Measurements from ENCODE around the gene CLDN6.

The CLDN6 gene

GRCh38 chr16:3020247-3020603 lies 2.2 kb upstream of the CLDN6 start, which contains the start of gene TNFRSF12A:
Gene TNFRSF12A, plus strand, starts transcription at chr16:3020368. Its CDS starts 30 bp downstream, at chr16:3020398.
- intact Hi-C loops (cut with micrococcal nuclease), result loop anchor here (1.0 kb wide), 1 partner anchor 13 kb away; no protein-coding TSS in a partner anchor
- peak within 1 kb of the TSS; percentile 90 for H3K27ac Mint-ChIP-seq
- peaks cover 22% of the 10 kb centered on the region for H3K36me3 Mint-ChIP-seq (ENCODE audit: low read depth)
- H3K27me3 Mint-ChIP-seq, result peaks cover 37% of the 10 kb centered on the region
- no peaks in the 10 kb centered on the region for H3K9me3 Mint-ChIP-seq
- H3K4me3 Mint-ChIP-seq, result peak within 1 kb of the TSS; percentile 81
- peaks cover 61% of the 10 kb centered on the region for H3K4me1 Mint-ChIP-seq (ENCODE audit: low read depth)

GRCh38 chr16:3019594-3020246 lies 1.7 kb upstream of the CLDN6 start:
- Mint-ChIP-seq H3K27me3 (peaks cover 42% of the 10 kb centered on the region), H3K36me3 (ENCODE audit: low read depth) (peaks cover 22% of the 10 kb centered on the region), H3K4me3 (peak overlapping the region; percentile 81), H3K4me1 (ENCODE audit: low read depth) (peaks cover 58% of the 10 kb centered on the region), H3K9me3 (no peaks in the 10 kb centered on the region), H3K27ac (peak overlapping the region; percentile 90)
- intact Hi-C loops (cut with micrococcal nuclease), result loop anchor here (1.0 kb wide), 1 partner anchor 12 kb away; no protein-coding TSS in a partner anchor

GRCh38 chr16:3017344-3017743 lies 639 bp downstream of the CLDN6 start:
- Mint-ChIP-seq H3K4me1 (ENCODE audit: low read depth) (peaks cover 39% of the 10 kb centered on the region), H3K36me3 (ENCODE audit: low read depth) (peaks cover 4% of the 10 kb centered on the region), H3K9me3 (no peaks in the 10 kb centered on the region), H3K27me3 (peaks cover 66% of the 10 kb centered on the region), H3K27ac (no peak overlapping the region), H3K4me3 (no peak overlapping the region)
- intact Hi-C loops (cut with micrococcal nuclease), result no loop called here

- Mint-ChIP-seq H3K4me3 (no peak overlapping the region), H3K36me3 (ENCODE audit: low read depth) (peaks cover 4% of the 10 kb centered on the region)
Observed at GRCh38 chr16:3015865-3016521, 2.0 kb downstream of the CLDN6 start.

GRCh38 chr16:3014971-3015370 lies 3.0 kb downstream of the CLDN6 start:
- H3K9me3 Mint-ChIP-seq, result no peaks in the 10 kb centered on the region
- no peaks in the 10 kb centered on the region for H3K36me3 Mint-ChIP-seq (ENCODE audit: low read depth)
- H3K4me1 Mint-ChIP-seq (ENCODE audit: low read depth), result peaks cover 24% of the 10 kb centered on the region
- peaks cover 82% of the 10 kb centered on the region for H3K27me3 Mint-ChIP-seq
- H3K27ac Mint-ChIP-seq, result no peak overlapping the region
- no peak overlapping the region for H3K4me3 Mint-ChIP-seq
- intact Hi-C loops (cut with micrococcal nuclease), result no loop called here

More at GRCh38 chr16:3015865-3016521, 2.0 kb downstream of the CLDN6 start:
- Mint-ChIP-seq H3K9me3 (no peaks in the 10 kb centered on the region), H3K4me1 (ENCODE audit: low read depth) (peaks cover 30% of the 10 kb centered on the region), H3K27me3 (peaks cover 79% of the 10 kb centered on the region), H3K27ac (no peak overlapping the region)
- intact Hi-C loops (cut with micrococcal nuclease), result no loop called here

- intact Hi-C loops (cut with micrococcal nuclease), result no loop called here
- H3K4me3 Mint-ChIP-seq, result no peak overlapping the region
- no peaks in the 10 kb centered on the region for H3K36me3 Mint-ChIP-seq (ENCODE audit: low read depth)
- no peak overlapping the region for H3K27ac Mint-ChIP-seq
- peaks cover 76% of the 10 kb centered on the region for H3K27me3 Mint-ChIP-seq
- peaks cover 16% of the 10 kb centered on the region for H3K4me1 Mint-ChIP-seq (ENCODE audit: low read depth)
- no peaks in the 10 kb centered on the region for H3K9me3 Mint-ChIP-seq
Observed at GRCh38 chr16:3013998-3014690, 3.8 kb downstream of the CLDN6 start.

GRCh38 chr16:3013491-3013951 lies 4.5 kb downstream of the CLDN6 start:
- H3K4me3 Mint-ChIP-seq, result no peak overlapping the region
- H3K4me1 Mint-ChIP-seq (ENCODE audit: low read depth), result peaks cover 19% of the 10 kb centered on the region
- H3K27ac Mint-ChIP-seq, result no peak overlapping the region
- peaks cover 70% of the 10 kb centered on the region for H3K27me3 Mint-ChIP-seq
- no peaks in the 10 kb centered on the region for H3K9me3 Mint-ChIP-seq
- H3K36me3 Mint-ChIP-seq (ENCODE audit: low read depth), result no peaks in the 10 kb centered on the region
- intact Hi-C loops (cut with micrococcal nuclease), result no loop called here

- H3K27me3 Mint-ChIP-seq, result peaks cover 64% of the 10 kb centered on the region
- no peak within 1 kb of the TSS for H3K27ac Mint-ChIP-seq
- no peaks in the 10 kb centered on the region for H3K36me3 Mint-ChIP-seq (ENCODE audit: low read depth)
- no peak within 1 kb of the TSS for H3K4me3 Mint-ChIP-seq
- intact Hi-C loops (cut with micrococcal nuclease), result no loop called here
- H3K4me1 Mint-ChIP-seq (ENCODE audit: low read depth), result peaks cover 19% of the 10 kb centered on the region
- H3K9me3 Mint-ChIP-seq, result no peaks in the 10 kb centered on the region
Observed at GRCh38 chr16:3012828-3013420, 5.1 kb downstream of the CLDN6 start, which contains the start of gene CLDN9. Gene CLDN9, plus strand, starts transcription at chr16:3012923. Its CDS starts 440 bp downstream, at chr16:3013363.

- peaks cover 24% of the 10 kb centered on the region for H3K4me1 Mint-ChIP-seq (ENCODE audit: low read depth)
- H3K27me3 Mint-ChIP-seq, result peaks cover 61% of the 10 kb centered on the region
- H3K4me3 Mint-ChIP-seq, result no peak overlapping the region
- no peaks in the 10 kb centered on the region for H3K36me3 Mint-ChIP-seq (ENCODE audit: low read depth)
- no peaks in the 10 kb centered on the region for H3K9me3 Mint-ChIP-seq
- intact Hi-C loops (cut with micrococcal nuclease), result no loop called here
- H3K27ac Mint-ChIP-seq, result no peak overlapping the region
Observed at GRCh38 chr16:3012246-3012645, 5.7 kb downstream of the CLDN6 start.

GRCh38 chr16:3010510-3010909 lies 7.5 kb downstream of the CLDN6 start:
- Mint-ChIP-seq H3K4me3 (no peak overlapping the region), H3K9me3 (no peaks in the 10 kb centered on the region)

GRCh38 chr16:3009568-3010390 lies 8.2 kb downstream of the CLDN6 start:
- intact Hi-C loops (cut with micrococcal nuclease), result no loop called here
- Mint-ChIP-seq H3K4me3 (no peak overlapping the region), H3K36me3 (ENCODE audit: low read depth) (peaks cover 2% of the 10 kb centered on the region), H3K27me3 (peaks cover 43% of the 10 kb centered on the region), H3K9me3 (no peaks in the 10 kb centered on the region), H3K27ac (no peak overlapping the region), H3K4me1 (ENCODE audit: low read depth) (peaks cover 45% of the 10 kb centered on the region)

More at GRCh38 chr16:3010510-3010909, 7.5 kb downstream of the CLDN6 start:
- intact Hi-C loops (cut with micrococcal nuclease), result no loop called here
- H3K27me3 Mint-ChIP-seq, result peaks cover 48% of the 10 kb centered on the region
- H3K27ac Mint-ChIP-seq, result no peak overlapping the region
- H3K4me1 Mint-ChIP-seq (ENCODE audit: low read depth), result peaks cover 41% of the 10 kb centered on the region
- H3K36me3 Mint-ChIP-seq (ENCODE audit: low read depth), result no peaks in the 10 kb centered on the region

GRCh38 chr16:3008690-3009037 lies 9.3 kb downstream of the CLDN6 start:
- Mint-ChIP-seq H3K36me3 (ENCODE audit: low read depth) (peaks cover 6% of the 10 kb centered on the region), H3K4me3 (peak overlapping the region; percentile 72), H3K27ac (peak overlapping the region; percentile 81), H3K4me1 (ENCODE audit: low read depth) (peaks cover 48% of the 10 kb centered on the region), H3K9me3 (no peaks in the 10 kb centered on the region), H3K27me3 (peaks cover 32% of the 10 kb centered on the region)
- intact Hi-C loops (cut with micrococcal nuclease), result no loop called here

Measured in dendritic cell treated with granulocyte-macrophage colony-stimulating factor and Interleukin-4, amounts not matched to agents 40 ng/mL and 50 ng/mL, for 4 days (primary cell).